Heart right ventricle (tissue), 16 donors: ENCODE measurements around the gene ATAT1. TPM values are rescaled to one million over a fixed set of nuclear protein-coding genes. Genes with fewer than 3 reads are reported as not detected.

ENCODE experiments used
- ATAC-seq, 8 donors: fragments of 200-7000 bp; cut with Tn5 transposase; one replicate each; pipeline ENCODE4 v1.9.1; 2020; ENCODE audit warnings: mild to moderate bottlenecking in 8 of 8, moderate library complexity in 8 of 8, moderate number of reproducible peaks in 1 of 8
- DNase-seq, 2 donors: peaks; one replicate each; pipeline ENCODE4 v3.0.0-alpha.2; 2020
- H3K27ac ChIP-seq, 10 donors: fragments of 200-600 bp; sonication (generic) in 2 of 10; one replicate each; pipeline versions ENCODE4 v1.5.0 to v1.8.0; 2020 to 2022; ENCODE audit warnings: mild to moderate bottlenecking in 3 of 10
- H3K27me3 ChIP-seq, 7 donors: fragments of 200-600 bp; one replicate each; pipeline ENCODE4 v1.8.0; 2021 to 2022; ENCODE audit warnings: mild to moderate bottlenecking in 2 of 7
- H3K36me3 ChIP-seq, 9 donors: fragments of 200-600 bp; sonication (generic) in 1 of 9; one replicate each; pipeline versions ENCODE4 v1.5.0 to v1.8.0; 2020 to 2022; ENCODE audit warnings: mild to moderate bottlenecking in 2 of 9
- H3K4me1 ChIP-seq, 9 donors: fragments of 200-600 bp; sonication (generic) in 1 of 9; one replicate each; pipeline versions ENCODE4 v1.5.0 to v1.8.0; 2020 to 2022; ENCODE audit warnings: mild to moderate bottlenecking in 4 of 9
- H3K4me3 ChIP-seq, 10 donors: fragments of 200-600 bp; sonication (generic) in 2 of 10; one replicate each; pipeline versions ENCODE4 v1.5.0 to v1.8.0; 2020 to 2022; ENCODE audit warnings: mild to moderate bottlenecking in 7 of 10, moderate library complexity in 2 of 10
- H3K9me3 ChIP-seq, 11 donors: fragments of 200-600 bp in 10 of 11; sonication (generic) in 2 of 11; one replicate each; pipeline versions ENCODE4 v1.5.0 to v1.8.0; 2013 to 2022; ENCODE audit warnings: mild to moderate bottlenecking in 2 of 11, control low read depth in 1 of 11, moderate library complexity in 1 of 11
- CTCF ChIP-seq, 9 donors: fragments of 200-600 bp; sonication (generic) in 2 of 9; IDR thresholded peaks; one replicate each; pipeline versions ENCODE4 v1.5.0 to v1.8.0; 2021 to 2022; ENCODE audit warnings: antibody characterized with exemption in 9 of 9, mild to moderate bottlenecking in 5 of 9, moderate library complexity in 1 of 9
- WGBS, 2 donors: extraction: QIAGEN DNeasy Blood & Tissue Kit; methylation state at CpG; one replicate each; pipeline ENCODE4 v1.1.7; 2013; ENCODE audit warnings: inconsistent platforms in 1 of 2; 5-methylcytosine and 5-hydroxymethylcytosine counted together
- intact Hi-C, 10 donors: fragments of 100-400 bp; cut with DNase I; formaldehyde crosslinking; loops; one replicate each; pipeline versions ENCODE4 v1.11.1 to v1.14.2; 2022
- polyA plus RNA-seq, 2 donors: library from polyadenylated mRNA; stranded (reverse); fragments of 200-250 nt; gene quantifications; one replicate each; pipeline ENCODE4 v1.2.3, GENCODE V29; 2013
- total RNA-seq, 10 donors: library from RNA; stranded (reverse); fragmentation: NEBNext Ultra II Directional in 3 of 10; extraction: Animal tissue kit (Norgen Biotek cat#: 25700) in 3 of 10; gene quantifications; one replicate each; pipeline versions ENCODE4 v1.2.1 to v1.2.4, GENCODE V29; 2021 to 2023
- donor health status: Arrhythmogenic right ventricular cardiomyopathy.
- donor health status: ischemic (EF 13 %, LVEDD 7.1; RV severe dilation, severe dysfunction).
- donor health status: healthy with polysubstance abuse.
- donor health status: DM: no; HTN: yes; CAD: no.
- donor health status: DM: no; HTN: no; CAD: no.
- donor health status: ischemic (EF 25% LVEDD 6.9; RV normal size, moderate dysfunction).
- donor health status: ischemic (EF 25% LVEDD 5.7; RV mildly dilated, moderate dysfunction).
- donor health status: healthy.
- donor health status: DM: yes; HTN: yes; CAD: no.
- donor health status: Ischemic cardiomyopathy.
- donor health status: ischemic (EF 35%, LVEDD 5.7; RV mildly dilated, moderate dysfunction).
- donor health status: nonischemic (EF 11% LVEDD 7.7; RV severe dilation, severe dysfunction).
- donor health status: DM: yes; HTN: yes; CAD: no.
- donor health status: PGD.
- donor health status: ischemic (EF 29% LVEDD 5.4; RV normal size, mild dysfunction).
- donor health status: nonischemic (EF 23%, LVEDD 6.1; RV moderate dilation, normal function).

Gene ATAT1
- total and polyA plus RNA-seq, 12 donors = 1.8 to 4.6 (median 2.9) TPM

GRCh38 chr6:30684386-30685156 lies 57.9 kb downstream of the ATAT1 start:
- peaks cover 24 to 88% (median 66%) of the 10 kb centered on the region in 9 donors for H3K4me1 ChIP-seq
- DNase-seq = peak; percentile 53 to 60
- H3K27ac ChIP-seq = peak overlapping the region; percentile 94 to 100 (median 98)
- no peak for TF ChIP-seq CTCF (IDR thresholded peaks at IDR 0.05)
- ATAC-seq = no peak
- intact Hi-C loops = loop anchor here in 3 of 10 donors (5.0 to 10.0 kb wide), 4 partner anchors 67 to 200 kb away; partner anchors contain the start of genes DDR1 (in 1 of the 3), MRPS18B (in 1 of the 3) and PPP1R10 (in 1 of the 3)
- peak overlapping the region; percentile 44 to 90 (median 80) for H3K4me3 ChIP-seq
- no peaks in the 10 kb centered on the region for H3K27me3 ChIP-seq
- H3K36me3 ChIP-seq = peaks cover 0 to 29% (median 0%) of the 10 kb centered on the region in 9 donors
- H3K9me3 ChIP-seq = no peaks in the 10 kb centered on the region
- WGBS, 2 donors = 29 to 41% methylated on average over 19 to 21 of the region's 21 CpGs

GRCh38 chr6:30685157-30686008 lies 58.7 kb downstream of the ATAT1 start:
- intact Hi-C loops = loop anchor here in 6 of 10 donors (2.0 to 10.0 kb wide), 3 partner anchors 35 to 199 kb away; partner anchors contain the start of genes TUBB (in 5 of the 6), DDR1 (in 1 of the 6), MRPS18B (in 1 of the 6) and PPP1R10 (in 1 of the 6)
- H3K4me3 ChIP-seq = peak overlapping the region; percentile 44 to 90 (median 80)
- no peaks in the 10 kb centered on the region for H3K9me3 ChIP-seq
- WGBS, 2 donors = 31 to 44% methylated on average over 29 of the region's 29 CpGs
- peaks cover 25 to 88% (median 66%) of the 10 kb centered on the region in 9 donors for H3K4me1 ChIP-seq
- DNase-seq = peak in 1 of 2 donors; percentile 40
- peak overlapping the region; percentile 94 to 100 (median 98) for H3K27ac ChIP-seq
- no peaks in the 10 kb centered on the region for H3K27me3 ChIP-seq
- no peak for ATAC-seq
- peaks cover 0 to 21% (median 0%) of the 10 kb centered on the region in 9 donors for H3K36me3 ChIP-seq
- peak in 4 of 9 donors; percentile 11 to 34 (median 21) for TF ChIP-seq CTCF (IDR thresholded peaks at IDR 0.05)

- H3K4me1 ChIP-seq = peaks cover 25 to 83% (median 62%) of the 10 kb centered on the region in 9 donors
- H3K4me3 ChIP-seq = peak within 1 kb of the TSS; percentile 44 to 90 (median 80)
- no peaks in the 10 kb centered on the region for H3K9me3 ChIP-seq
- peak; percentile 50 to 74 (median 65) for ATAC-seq
- no peak for TF ChIP-seq CTCF (IDR thresholded peaks at IDR 0.05)
- peak; percentile 87 to 90 for DNase-seq
- peak within 1 kb of the TSS; percentile 94 to 100 (median 98) for H3K27ac ChIP-seq
- H3K27me3 ChIP-seq = no peaks in the 10 kb centered on the region
- intact Hi-C loops = loop anchor here in 6 of 10 donors (2.0 to 10.0 kb wide), 3 partner anchors 35 to 199 kb away; partner anchors contain the start of genes TUBB (in 5 of the 6), DDR1 (in 1 of the 6), MRPS18B (in 1 of the 6) and PPP1R10 (in 1 of the 6)
- 3 to 5% methylated on average over 31 to 41 of the region's 41 CpGs for WGBS, 2 donors
- peaks cover 0 to 12% (median 0%) of the 10 kb centered on the region in 9 donors for H3K36me3 ChIP-seq
Measured at GRCh38 chr6:30686009-30686907, 59.6 kb downstream of the ATAT1 start, which contains the start of gene PPP1R18. Gene PPP1R18 (minus strand): TSS chr6:30686645. CDS start chr6:30686018, 627 bp downstream.
